ENCODE data around the gene ABHD14A. TPM values are rescaled to one million over a fixed set of nuclear protein-coding genes. Genes with fewer than 3 reads are reported as not detected.

ABHD14A gene
- total RNA-seq, 4 donors from 2014 or later, result 1.8 to 16.6 (median 10.5) TPM

DNA sequence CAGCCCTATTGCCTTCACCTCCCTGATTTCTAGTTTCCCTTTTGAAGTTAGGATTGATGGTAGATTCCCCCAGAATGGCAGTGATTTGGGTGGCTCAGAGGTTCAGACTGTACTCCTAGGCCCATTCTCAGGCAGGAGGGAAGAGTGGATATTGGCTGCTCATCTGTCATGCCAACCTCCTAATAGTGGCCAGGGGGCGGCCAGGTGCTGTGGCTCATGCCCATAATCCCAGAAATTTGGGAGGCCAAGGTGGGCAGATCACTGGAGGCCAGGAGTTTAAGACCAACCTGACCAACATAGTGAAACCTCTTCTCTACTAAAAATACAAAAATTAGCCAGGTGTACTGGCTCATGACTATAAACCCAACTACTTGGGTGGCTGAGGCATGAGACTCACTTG, 44.4 kb upstream of the ABHD14A start:
- no peak for TF ChIP-seq POLR2A (IDR thresholded peaks at IDR 0.05)
- TF ChIP-seq, protein P1, sequence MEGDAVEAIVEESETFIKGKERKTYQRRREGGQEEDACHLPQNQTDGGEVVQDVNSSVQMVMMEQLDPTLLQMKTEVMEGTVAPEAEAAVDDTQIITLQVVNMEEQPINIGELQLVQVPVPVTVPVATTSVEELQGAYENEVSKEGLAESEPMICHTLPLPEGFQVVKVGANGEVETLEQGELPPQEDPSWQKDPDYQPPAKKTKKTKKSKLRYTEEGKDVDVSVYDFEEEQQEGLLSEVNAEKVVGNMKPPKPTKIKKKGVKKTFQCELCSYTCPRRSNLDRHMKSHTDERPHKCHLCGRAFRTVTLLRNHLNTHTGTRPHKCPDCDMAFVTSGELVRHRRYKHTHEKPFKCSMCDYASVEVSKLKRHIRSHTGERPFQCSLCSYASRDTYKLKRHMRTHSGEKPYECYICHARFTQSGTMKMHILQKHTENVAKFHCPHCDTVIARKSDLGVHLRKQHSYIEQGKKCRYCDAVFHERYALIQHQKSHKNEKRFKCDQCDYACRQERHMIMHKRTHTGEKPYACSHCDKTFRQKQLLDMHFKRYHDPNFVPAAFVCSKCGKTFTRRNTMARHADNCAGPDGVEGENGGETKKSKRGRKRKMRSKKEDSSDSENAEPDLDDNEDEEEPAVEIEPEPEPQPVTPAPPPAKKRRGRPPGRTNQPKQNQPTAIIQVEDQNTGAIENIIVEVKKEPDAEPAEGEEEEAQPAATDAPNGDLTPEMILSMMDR (IDR thresholded peaks at IDR 0.05), result no peak
- Histone ChIP-seq H3K27ac (no peak overlapping the region), H3K4me3 (no peak overlapping the region), H3K36me3 (no peaks in the 10 kb centered on the region), H3K9me3 (no peaks in the 10 kb centered on the region), H3K27me3 (no peaks in the 10 kb centered on the region), H3K4me1 (no peaks in the 10 kb centered on the region)
- no peak for DNase-seq
- intact Hi-C loops (cut with DNase I; ENCODE audit: low total_unique reads), result no loop called here

DNA sequence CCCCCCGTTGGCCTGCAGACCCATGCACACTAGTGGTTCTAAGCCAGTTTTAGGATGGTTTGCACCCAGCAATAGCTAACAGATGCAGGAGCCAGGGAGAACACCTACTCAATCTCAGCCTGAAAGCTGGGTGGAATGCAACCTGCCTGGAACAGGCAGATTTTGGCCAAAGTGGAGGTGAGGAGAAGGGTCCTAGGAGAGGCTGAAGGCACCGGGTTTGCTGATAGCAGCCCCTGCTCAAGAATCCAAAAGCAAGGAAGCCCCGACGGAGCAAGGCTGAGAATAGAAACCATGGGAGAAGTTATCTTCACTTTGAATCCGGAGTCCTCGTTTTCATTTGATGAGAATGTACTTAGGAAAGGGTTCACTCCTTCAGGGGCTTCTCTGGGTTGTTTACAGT, 43.1 kb upstream of the ABHD14A start:
- no peaks in the 10 kb centered on the region for H3K9me3 ChIP-seq

GRCh38 chr3:51932471-51933370, 42.1 kb upstream of the ABHD14A start:
- H3K36me3 ChIP-seq, result no peaks in the 10 kb centered on the region
- H3K27ac ChIP-seq, result no peak overlapping the region
- H3K4me1 ChIP-seq, result no peaks in the 10 kb centered on the region
- intact Hi-C loops (cut with DNase I; ENCODE audit: low total_unique reads), result no loop called here
- no peaks in the 10 kb centered on the region for H3K27me3 ChIP-seq
- H3K9me3 ChIP-seq, result no peaks in the 10 kb centered on the region
- TF ChIP-seq, protein P1 (IDR thresholded peaks at IDR 0.05), result no peak
- no peak for TF ChIP-seq POLR2A (IDR thresholded peaks at IDR 0.05)
- no peak for DNase-seq
- no peak overlapping the region for H3K4me3 ChIP-seq

More for the DNA sequence above, 43.1 kb upstream of the ABHD14A start:
- Histone ChIP-seq H3K4me1 (no peaks in the 10 kb centered on the region), H3K36me3 (no peaks in the 10 kb centered on the region), H3K4me3 (no peak overlapping the region), H3K27me3 (no peaks in the 10 kb centered on the region), H3K27ac (no peak overlapping the region)
- DNase-seq, result no peak
- intact Hi-C loops (cut with DNase I; ENCODE audit: low total_unique reads), result no loop called here
- TF ChIP-seq, protein P1 (IDR thresholded peaks at IDR 0.05), result no peak
- TF ChIP-seq POLR2A (IDR thresholded peaks at IDR 0.05), result no peak

- Histone ChIP-seq H3K9me3 (no peaks in the 10 kb centered on the region), H3K36me3 (no peaks in the 10 kb centered on the region), H3K4me1 (no peaks in the 10 kb centered on the region), H3K4me3 (no peak overlapping the region), H3K27ac (no peak overlapping the region), H3K27me3 (no peaks in the 10 kb centered on the region)
- intact Hi-C loops (cut with DNase I; ENCODE audit: low total_unique reads), result no loop called here
- no peak for DNase-seq
- TF ChIP-seq POLR2A (IDR thresholded peaks at IDR 0.05), result no peak
- TF ChIP-seq, protein P1 (IDR thresholded peaks at IDR 0.05), result no peak
Measured at GRCh38 chr3:51933471-51934138, 41.3 kb upstream of the ABHD14A start.

All from uterus (tissue), 4 donors.